Activated CD4-positive, alpha-beta T cell treated with anti-CD3 and anti-CD28 coated beads for 36 hours (primary cell): ENCODE data around the gene AGK. TPM values are rescaled to one million over a fixed set of nuclear protein-coding genes. Genes with fewer than 3 reads are reported as not detected.
A peak's percentile ranks its signal among the peaks of the same experiment; 100 is the strongest.

ENCODE experiments used
- ATAC-seq: fragments of 200-7000 bp; cut with Tn5 transposase; one replicate; pipeline ENCODE4 v1.10.0; 2021; ENCODE audit warnings: mild to moderate bottlenecking, moderate library complexity
- CTCF ChIA-PET: fragments of 350-600 bp; sonication (Branson Sonifier 250); formaldehyde crosslinking; loops from one replicate; lab custom pipeline; 2021; ENCODE audit warnings: antibody characterized with exemption; lab: Charles Lee
- POLR2A ChIA-PET: fragments of 350-600 bp; sonication (Branson Sonifier 250); formaldehyde crosslinking; loops from one replicate; lab custom pipeline; 2021; ENCODE audit warnings: antibody characterized with exemption, inconsistent platforms; lab: Charles Lee
- DNase-seq: peaks from one replicate; pipeline ENCODE4 v3.0.0-alpha.2; 2020
- H3K27ac Mint-ChIP-seq: one replicate; pipeline ENCODE4 v1.8.0; 2021; ENCODE audit warnings: mixed read lengths
- H3K27me3 Mint-ChIP-seq: one replicate; pipeline ENCODE4 v1.8.0; 2021; ENCODE audit warnings: mixed read lengths
- H3K36me3 Mint-ChIP-seq: one replicate; pipeline ENCODE4 v1.8.0; 2021; ENCODE audit warnings: low read depth, mixed read lengths
- H3K4me1 Mint-ChIP-seq: one replicate; pipeline ENCODE4 v1.8.0; 2021; ENCODE audit warnings: mixed read lengths
- H3K4me3 Mint-ChIP-seq: one replicate; pipeline ENCODE4 v1.8.0; 2021; ENCODE audit warnings: mild to moderate bottlenecking, moderate library complexity, mixed read lengths
- H3K9me3 Mint-ChIP-seq: one replicate; pipeline ENCODE4 v1.8.0; 2021; ENCODE audit warnings: low read depth, mixed read lengths
- intact Hi-C, 2 experiments: fragments of 100-400 bp; cut with DNase I in 1 of 2; cut with micrococcal nuclease in 1 of 2; formaldehyde crosslinking; loops; one replicate each; pipeline versions ENCODE4 v1.14.2 to v1.15.1; 2022 to 2024; cut with DNase I, micrococcal nuclease
- total RNA-seq, 2 experiments: library from RNA; stranded (reverse); gene quantifications; one replicate each; pipeline ENCODE4 v1.2.3, GENCODE V29; 2021

Gene AGK
- total RNA-seq, 2 experiments from 2014 or later, result 49.7 to 52.9 TPM

- CTCF ChIA-PET, result interaction anchor here (1.4 to 2.8 kb wide), 2 partner anchors 10 to 73 kb away, joined by 3 to 11 read pairs; partner anchors contain the start of gene SSBP1
- Mint-ChIP-seq H3K27ac (no peak overlapping the region), H3K36me3 (peaks cover 8% of the 10 kb centered on the region), H3K27me3 (no peaks in the 10 kb centered on the region), H3K9me3 (no peaks in the 10 kb centered on the region), H3K4me3 (no peak overlapping the region), H3K4me1 (peaks cover 9% of the 10 kb centered on the region)
- POLR2A ChIA-PET, result no interaction called here
- intact Hi-C loops, result no loop called here
- DNase-seq (no peak), ATAC-seq (no peak)
Observed at GRCh38 chr7:141664450-141664849, 113.2 kb downstream of the AGK start.

- Mint-ChIP-seq H3K9me3 (no peaks in the 10 kb centered on the region), H3K4me3 (no peak overlapping the region), H3K27ac (peak overlapping the region; percentile 10), H3K27me3 (no peaks in the 10 kb centered on the region), H3K36me3 (peaks cover 8% of the 10 kb centered on the region), H3K4me1 (peaks cover 8% of the 10 kb centered on the region)
- ATAC-seq, result no peak
- DNase-seq, result no peak
- POLR2A ChIA-PET, result no interaction called here
- CTCF ChIA-PET, result interaction anchor here (1.1 to 2.8 kb wide), 2 partner anchors 11 kb away, joined by 5 to 11 read pairs; no protein-coding TSS in a partner anchor
- intact Hi-C loops, result no loop called here
Observed at GRCh38 chr7:141665208-141666035, 114.2 kb downstream of the AGK start.

- intact Hi-C loops, result no loop called here
- H3K4me1 Mint-ChIP-seq, result peaks cover 6% of the 10 kb centered on the region
- no peaks in the 10 kb centered on the region for H3K27me3 Mint-ChIP-seq
- POLR2A ChIA-PET, result no interaction called here
- no peak overlapping the region for H3K4me3 Mint-ChIP-seq
- CTCF ChIA-PET, result interaction anchor here (0.6 to 1.1 kb wide), 2 partner anchors 12 to 130 kb away, joined by 3 to 5 read pairs; no protein-coding TSS in a partner anchor
- H3K36me3 Mint-ChIP-seq, result peaks cover 8% of the 10 kb centered on the region
- H3K27ac Mint-ChIP-seq, result peak overlapping the region; percentile 10
- ATAC-seq (no peak), DNase-seq (no peak)
- H3K9me3 Mint-ChIP-seq, result no peaks in the 10 kb centered on the region
Observed at GRCh38 chr7:141666071-141666470, 114.9 kb downstream of the AGK start.

- Mint-ChIP-seq H3K27me3 (no peaks in the 10 kb centered on the region), H3K4me3 (no peak overlapping the region), H3K4me1 (no peaks in the 10 kb centered on the region), H3K36me3 (peaks cover 13% of the 10 kb centered on the region), H3K27ac (no peak overlapping the region), H3K9me3 (no peaks in the 10 kb centered on the region)
- DNase-seq (no peak), ATAC-seq (no peak)
- intact Hi-C loops, result no loop called here
- POLR2A ChIA-PET, result no interaction called here
- CTCF ChIA-PET, result interaction anchor here (0.6 to 1.7 kb wide), 5 partner anchors 14 to 286 kb away, joined by 3 to 9 read pairs (median 4); partner anchors contain the start of gene SSBP1
Observed at GRCh38 chr7:141668853-141669252, 117.6 kb downstream of the AGK start.

GRCh38 chr7:141671705-141672496, 120.7 kb downstream of the AGK start:
- DNase-seq (no peak), ATAC-seq (no peak)
- H3K27me3 Mint-ChIP-seq, result no peaks in the 10 kb centered on the region
- intact Hi-C loops, result no loop called here
- no peak overlapping the region for H3K27ac Mint-ChIP-seq
- peaks cover 14% of the 10 kb centered on the region for H3K4me1 Mint-ChIP-seq
- H3K4me3 Mint-ChIP-seq, result no peak overlapping the region
- POLR2A ChIA-PET, result no interaction called here
- H3K9me3 Mint-ChIP-seq, result no peaks in the 10 kb centered on the region
- CTCF ChIA-PET, result interaction anchor here (0.7 kb wide), 1 partner anchor 40 kb away, joined by 3 read pairs; no protein-coding TSS in a partner anchor
- H3K36me3 Mint-ChIP-seq, result peaks cover 15% of the 10 kb centered on the region

- no peak for DNase-seq
- ChIA-PET POLR2A (interaction anchor here (0.7 kb wide), 1 partner anchor 65 kb away, joined by 3 read pairs; the partner anchor contains the start of gene SSBP1), CTCF (interaction anchor here (0.8 to 1.3 kb wide), 3 partner anchors 19 to 75 kb away, joined by 3 to 4 read pairs (median 3); no protein-coding TSS in a partner anchor)
- intact Hi-C loops, result no loop called here
- Mint-ChIP-seq H3K4me1 (peaks cover 14% of the 10 kb centered on the region), H3K27ac (no peak overlapping the region), H3K4me3 (no peak overlapping the region), H3K27me3 (no peaks in the 10 kb centered on the region), H3K9me3 (no peaks in the 10 kb centered on the region), H3K36me3 (peaks cover 18% of the 10 kb centered on the region)
- ATAC-seq, result no peak
Observed at GRCh38 chr7:141673346-141673745, 122.1 kb downstream of the AGK start.

- intact Hi-C loops, result no loop called here
- CTCF ChIA-PET, result interaction anchor here (0.7 to 1.3 kb wide), 3 partner anchors 21 to 54 kb away, joined by 3 to 4 read pairs (median 3); no protein-coding TSS in a partner anchor
- POLR2A ChIA-PET, result no interaction called here
- Mint-ChIP-seq H3K36me3 (peaks cover 18% of the 10 kb centered on the region), H3K4me1 (peaks cover 22% of the 10 kb centered on the region), H3K27me3 (no peaks in the 10 kb centered on the region), H3K9me3 (no peaks in the 10 kb centered on the region), H3K27ac (no peak overlapping the region), H3K4me3 (no peak overlapping the region)
- ATAC-seq (no peak), DNase-seq (no peak)
Observed at GRCh38 chr7:141674171-141674671, 123.0 kb downstream of the AGK start.

- H3K27me3 Mint-ChIP-seq, result no peaks in the 10 kb centered on the region
- H3K9me3 Mint-ChIP-seq, result no peaks in the 10 kb centered on the region
- ATAC-seq (no peak), DNase-seq (peak; percentile 30)
- intact Hi-C loops, result no loop called here
- POLR2A ChIA-PET, result no interaction called here
- CTCF ChIA-PET, result interaction anchor here (0.7 to 1.3 kb wide), 5 partner anchors 15 to 55 kb away, joined by 3 to 4 read pairs (median 3); no protein-coding TSS in a partner anchor
- peaks cover 22% of the 10 kb centered on the region for H3K4me1 Mint-ChIP-seq
- H3K36me3 Mint-ChIP-seq, result peaks cover 18% of the 10 kb centered on the region
- no peak overlapping the region for H3K4me3 Mint-ChIP-seq
- H3K27ac Mint-ChIP-seq, result no peak overlapping the region
Observed at GRCh38 chr7:141674702-141675101, 123.5 kb downstream of the AGK start.

GRCh38 chr7:141675436-141676215, 124.4 kb downstream of the AGK start:
- Mint-ChIP-seq H3K36me3 (peaks cover 18% of the 10 kb centered on the region), H3K4me3 (no peak overlapping the region), H3K4me1 (peaks cover 22% of the 10 kb centered on the region), H3K27ac (no peak overlapping the region), H3K27me3 (no peaks in the 10 kb centered on the region), H3K9me3 (no peaks in the 10 kb centered on the region)
- POLR2A ChIA-PET, result no interaction called here
- intact Hi-C loops, result no loop called here
- CTCF ChIA-PET, result interaction anchor here (0.6 to 1.0 kb wide), 4 partner anchors 14 to 802 kb away, joined by 3 read pairs; no protein-coding TSS in a partner anchor
- DNase-seq (peak; percentile 43), ATAC-seq (peak; percentile 45)

GRCh38 chr7:141676618-141677017, 125.4 kb downstream of the AGK start:
- H3K4me3 Mint-ChIP-seq, result no peak overlapping the region
- DNase-seq (no peak), ATAC-seq (no peak)
- H3K27me3 Mint-ChIP-seq, result no peaks in the 10 kb centered on the region
- intact Hi-C loops, result no loop called here
- H3K4me1 Mint-ChIP-seq, result peaks cover 22% of the 10 kb centered on the region
- H3K27ac Mint-ChIP-seq, result no peak overlapping the region
- no peaks in the 10 kb centered on the region for H3K9me3 Mint-ChIP-seq
- peaks cover 16% of the 10 kb centered on the region for H3K36me3 Mint-ChIP-seq
- ChIA-PET CTCF (no interaction called here), POLR2A (no interaction called here)
